OCI-LY7 (cell line): ENCODE data around the gene EGFL8. TPM values are rescaled to one million over a fixed set of nuclear protein-coding genes. Genes with fewer than 3 reads are reported as not detected.

Source experiments
- BruUV-seq: library from RNA; stranded (reverse); fragments of 400-500 nt; replicated peaks from 2 replicates; lab custom pipeline; 2021; lab: Mats Ljungman, UMichigan
- CTCF ChIA-PET: fragments of 300-600 bp; sonication (Branson Sonifier 250); formaldehyde crosslinking; loops from one replicate; lab custom pipeline; 2022; ENCODE audit warnings: antibody characterized with exemption; ENCODE audit not compliant: unreplicated experiment; lab: Charles Lee
- POLR2A ChIA-PET: fragments of 300-600 bp; sonication (Branson Sonifier 250); formaldehyde crosslinking; loops from one replicate; lab custom pipeline; 2022; ENCODE audit warnings: antibody characterized with exemption; lab: Charles Lee
- DNase-seq: peaks from one replicate; pipeline ENCODE4 v3.0.0-alpha.2; 2015; ENCODE audit warnings: low spot score
- H2AFZ ChIP-seq: fragments of 200-600 bp; sonication (generic), shearing (Covaris generic); 2 replicates; pipeline ENCODE4 v1.6.1; 2014; ENCODE audit warnings: mild to moderate bottlenecking, antibody characterized with exemption, low read length, moderate library complexity
- H3K27ac ChIP-seq: fragments of 200-600 bp; sonication (generic); 2 replicates; pipeline ENCODE4 v1.5.1; 2014; ENCODE audit warnings: mixed run types, low read depth, mild to moderate bottlenecking, moderate library complexity, low read length, inconsistent platforms; ENCODE audit not compliant: poor library complexity, severe bottlenecking
- H3K36me3 ChIP-seq: fragments of 200-600 bp; sonication (generic); 2 replicates; pipeline ENCODE4 v1.6.1; 2014; ENCODE audit warnings: mild to moderate bottlenecking, antibody characterized with exemption, low read length, moderate library complexity, mixed read lengths; ENCODE audit not compliant: insufficient read depth
- H3K4me1 ChIP-seq: fragments of 200-600 bp; sonication (generic); 2 replicates; pipeline ENCODE4 v1.5.1; 2014; ENCODE audit warnings: mild to moderate bottlenecking, low read length; ENCODE audit not compliant: insufficient read depth, poor library complexity, severe bottlenecking
- H3K4me2 ChIP-seq: fragments of 200-600 bp; sonication (generic); 2 replicates; pipeline ENCODE4 v1.6.1; 2014; ENCODE audit warnings: mild to moderate bottlenecking, low read length
- H3K4me3 ChIP-seq: fragments of 200-600 bp; sonication (generic); 2 replicates; pipeline ENCODE4 v1.5.1; 2014; ENCODE audit warnings: mild to moderate bottlenecking, low read depth, low read length; ENCODE audit not compliant: poor library complexity, severe bottlenecking
- H3K79me2 ChIP-seq: fragments of 200-600 bp; sonication (generic); 2 replicates; pipeline ENCODE4 v1.6.1; 2016; ENCODE audit warnings: low read depth, mild to moderate bottlenecking, low read length, moderate library complexity, mixed read lengths; ENCODE audit not compliant: insufficient read depth
- H3K9me2 ChIP-seq: fragments of 200-600 bp; sonication (generic); 2 replicates; pipeline ENCODE4 v1.6.1; 2016; ENCODE audit warnings: mild to moderate bottlenecking, low read length, mixed read lengths; ENCODE audit not compliant: insufficient read depth
- H3K9me3 ChIP-seq: fragments of 200-600 bp; sonication (generic); 2 replicates; pipeline ENCODE4 v1.6.1; 2014; ENCODE audit warnings: mild to moderate bottlenecking, mixed run types, low read length, mixed read lengths
- H4K20me1 ChIP-seq: fragments of 200-600 bp; sonication (generic); 2 replicates; pipeline ENCODE4 v1.6.1; 2014; ENCODE audit warnings: mild to moderate bottlenecking, antibody characterized with exemption, low read length, moderate library complexity, mixed read lengths; ENCODE audit not compliant: insufficient read depth
- CTCF ChIP-seq: fragments of 200-600 bp; sonication (generic); conservative IDR thresholded peaks from 2 replicates; pipeline ENCODE4 v1.5.1; 2014; ENCODE audit warnings: mild to moderate bottlenecking, antibody characterized with exemption, low read length, moderate library complexity, mixed read lengths
- EZH2phosphoT487 ChIP-seq: fragments of 200-600 bp; sonication (generic); IDR thresholded peaks from 2 replicates; pipeline ENCODE4 v1.6.1; 2018; ENCODE audit warnings: low read depth, borderline replicate concordance, mild to moderate bottlenecking, mixed run types, antibody characterized with exemption, low read length, moderate library complexity, mixed read lengths
- intact Hi-C: fragments of 100-400 bp; cut with micrococcal nuclease; formaldehyde crosslinking; loops from one replicate; pipeline ENCODE4 v1.10.0; 2022; ENCODE audit not compliant: unreplicated experiment
- total RNA-seq, 2 experiments: library from RNA; depleted of rRNA in 1 of 2; stranded (reverse); fragments of >200 nt in 1 of 2; shearing (Covaris generic) in 1 of 2; gene quantifications; 2 replicates each; pipeline ENCODE4 v1.2.3, GENCODE V29; 2014 to 2022

EGFL8 gene
- total RNA-seq, 2 experiments from 2014 or later: 7.4 to 21.6 TPM

- TSS peak; percentile 50 for BruUV-seq
- H3K36me3 ChIP-seq: peaks cover 15% of the 10 kb centered on the region
- TF ChIP-seq EZH2phosphoT487: no peak
- no peak for TF ChIP-seq CTCF
- CTCF ChIA-PET: interaction anchor here (0.7 kb wide), 1 partner anchor 254 kb away, joined by 6 read pairs; no protein-coding TSS in a partner anchor
- intact Hi-C loops: no loop called here
- no peak within 1 kb of the TSS for H3K4me3 ChIP-seq
- no peak within 1 kb of the TSS for H3K27ac ChIP-seq
- H4K20me1 ChIP-seq: no peaks in the 10 kb centered on the region
- H3K9me3 ChIP-seq: no peaks in the 10 kb centered on the region
- no peak within 1 kb of the TSS for H2AFZ ChIP-seq
- H3K79me2 ChIP-seq: no peaks in the 10 kb centered on the region; the same call in 1 of the 2 replicates
- DNase-seq: no peak
- no peaks in the 10 kb centered on the region for H3K9me2 ChIP-seq
- H3K4me1 ChIP-seq: peaks cover 23% of the 10 kb centered on the region
- peak within 1 kb of the TSS; percentile 82; the same call in 1 of the 2 replicates for H3K4me2 ChIP-seq
- POLR2A ChIA-PET: interaction anchor here (0.8 kb wide), 1 partner anchor 48 kb away, joined by 3 read pairs; no protein-coding TSS in a partner anchor
These were observed 12.3 kb upstream of the EGFL8 start, which contains the start of gene PRRT1 for GRCh38 chr6:32151863-32152768. PRRT1 (minus strand) TSS chr6:32151939; CDS start chr6:32151827, 112 bp downstream.

- Histone ChIP-seq H3K4me1 (peaks cover 23% of the 10 kb centered on the region), H3K36me3 (peaks cover 24% of the 10 kb centered on the region), H2AFZ (peak overlapping the region; percentile 55), H3K79me2 (no peaks in the 10 kb centered on the region; the same call in 1 of the 2 replicates), H4K20me1 (no peaks in the 10 kb centered on the region), H3K4me3 (peak overlapping the region; percentile 80), H3K9me2 (no peaks in the 10 kb centered on the region), H3K27ac (peak overlapping the region; percentile 62), H3K4me2 (peak overlapping the region; percentile 82), H3K9me3 (no peaks in the 10 kb centered on the region)
- DNase-seq: no peak
- no TSS peak for BruUV-seq
- CTCF ChIA-PET: interaction anchor here (0.7 kb wide), 1 partner anchor 255 kb away, joined by 6 read pairs; no protein-coding TSS in a partner anchor
- POLR2A ChIA-PET: interaction anchor here (0.8 kb wide), 1 partner anchor 49 kb away, joined by 3 read pairs; no protein-coding TSS in a partner anchor
- intact Hi-C loops: no loop called here
- TF ChIP-seq EZH2phosphoT487 (no peak), CTCF (no peak)
These were observed 11.4 kb upstream of the EGFL8 start for GRCh38 chr6:32152769-32153563.
